Omental fat pad (tissue), 4 donors: ENCODE data around the gene KRTAP17-1. TPM values are rescaled to one million over a fixed set of nuclear protein-coding genes. Genes with fewer than 3 reads are reported as not detected.
"Not testable (repeated sequence)": the region's sequence is repeated elsewhere in the genome, so short reads cannot be mapped to it uniquely, and the experiment has no call there.

Experiments
- ATAC-seq: fragments of 150-250 bp; one replicate; pipeline ENCODE4 v1.9.1; 2016; ENCODE audit warnings: mild to moderate bottlenecking, moderate library complexity; ENCODE audit not compliant: low FRiP score
- DNase-seq: peaks from one replicate; pipeline ENCODE4 v3.0.0-alpha.2; 2019; ENCODE audit warnings: low spot score
- CTCF ChIP-seq, 3 donors: fragments of 450-650 bp; IDR thresholded peaks; one replicate each; pipeline ENCODE4 v1.5.1; 2016 to 2017; ENCODE audit warnings: antibody characterized with exemption in 3 of 3, mild to moderate bottlenecking in 3 of 3, moderate library complexity in 2 of 3
- small RNA-seq: library from RNA; depleted of rRNA; stranded (forward); fragments of <200 nt; gene quantifications from one replicate; pipeline ENCODE3, GENCODE V24; 2016
- total RNA-seq, 4 donors: library from RNA; depleted of rRNA; stranded (reverse); fragments of >200 nt; gene quantifications; one replicate each; pipeline ENCODE4 v1.1.0, GENCODE V29; 2016

The KRTAP17-1 gene
- total RNA-seq, 4 donors from 2014 or later = not detected

GRCh38 chr17:41284043-41284442 is 31.5 kb downstream of the KRTAP17-1 start:
- ATAC-seq (no peak), DNase-seq (no peak)
- no peak for TF ChIP-seq CTCF (IDR thresholded peaks at IDR 0.05)

- ATAC-seq = no peak
- no peak for TF ChIP-seq CTCF (IDR thresholded peaks at IDR 0.05)
- no peak for DNase-seq
Measured at GRCh38 chr17:41278176-41278955, 37.1 kb downstream of the KRTAP17-1 start.

GRCh38 chr17:41275648-41276190 is 39.8 kb downstream of the KRTAP17-1 start, which contains the start of gene KRTAP9-7:
KRTAP9-7 (plus strand) TSS chr17:41275698; CDS start chr17:41275698, 0 bp downstream.
- not testable (repeated sequence) for DNase-seq, ATAC-seq

GRCh38 chr17:41271858-41272257 is 43.7 kb downstream of the KRTAP17-1 start:
- TF ChIP-seq CTCF (IDR thresholded peaks at IDR 0.05) = no peak
- no peak for ATAC-seq
- no peak for DNase-seq

- not testable (repeated sequence) for ATAC-seq, DNase-seq
Measured at GRCh38 chr17:41271323-41271722, 44.2 kb downstream of the KRTAP17-1 start.

GRCh38 chr17:41267711-41268110 is 47.8 kb downstream of the KRTAP17-1 start:
- DNase-seq = no peak
- no peak for TF ChIP-seq CTCF (IDR thresholded peaks at IDR 0.05)
- ATAC-seq = no peak

GRCh38 chr17:41265078-41265477 is 50.4 kb downstream of the KRTAP17-1 start, which contains the start of gene KRTAP9-6:
KRTAP9-6 (plus strand) TSS chr17:41265378; CDS start chr17:41265378, 0 bp downstream.
- no peak for TF ChIP-seq CTCF (IDR thresholded peaks at IDR 0.05)
- DNase-seq = no peak
- no peak for ATAC-seq

Small RNA genes within 50 kb of the gene (small RNA-seq; reads per million reads assigned to genes)
- not detected for gene KRTAP9-10P

Other genes starting within 250 kb of the KRTAP17-1 start
- not detected for gene KRTAP2-4, start 249.8 kb downstream of the KRTAP17-1 start, total RNA-seq
- gene KRTAP4-7, start 231.6 kb downstream of the KRTAP17-1 start, total RNA-seq = not detected
- not detected for gene KRTAP4-8, start 217.6 kb downstream of the KRTAP17-1 start, total RNA-seq
- not detected for gene KRTAP4-16, start 213.5 kb downstream of the KRTAP17-1 start, total RNA-seq
- not detected for gene KRTAP4-9, start 210.3 kb downstream of the KRTAP17-1 start, total RNA-seq
- not detected for gene KRTAP4-11, start 197.3 kb downstream of the KRTAP17-1 start, total RNA-seq
- not detected for gene KRTAP4-12, start 191.5 kb downstream of the KRTAP17-1 start, total RNA-seq
- not detected for gene KRTAP4-6, start 175.2 kb downstream of the KRTAP17-1 start, total RNA-seq
- not detected for gene KRTAP4-5, start 165.9 kb downstream of the KRTAP17-1 start, total RNA-seq
- gene KRTAP4-4, start 155.0 kb downstream of the KRTAP17-1 start, total RNA-seq = not detected
- not detected for gene KRTAP4-3, start 147.5 kb downstream of the KRTAP17-1 start, total RNA-seq
- gene KRTAP4-2, start 137.5 kb downstream of the KRTAP17-1 start, total RNA-seq = not detected
- gene KRTAP4-1, start 130.8 kb downstream of the KRTAP17-1 start, total RNA-seq = not detected
- gene KRTAP9-1, start 125.8 kb downstream of the KRTAP17-1 start, total RNA-seq = not detected
- gene KRTAP9-2, start 89.1 kb downstream of the KRTAP17-1 start, total RNA-seq = not detected
- gene KRTAP9-3, start 83.3 kb downstream of the KRTAP17-1 start, total RNA-seq = not detected
- not detected for gene KRTAP9-8, start 77.7 kb downstream of the KRTAP17-1 start, total RNA-seq
- not detected for gene KRTAP9-4, start 66.0 kb downstream of the KRTAP17-1 start, total RNA-seq
- not detected for gene KRTAP9-9, start 60.3 kb downstream of the KRTAP17-1 start, total RNA-seq
- not detected for gene KRTAP9-6, start 50.3 kb downstream of the KRTAP17-1 start, total RNA-seq
- not detected for gene KRTAP9-7, start 40.0 kb downstream of the KRTAP17-1 start, total RNA-seq
- not detected for gene KRTAP29-1, start 12.9 kb downstream of the KRTAP17-1 start, total RNA-seq
- not detected for gene KRTAP16-1, start 6.4 kb downstream of the KRTAP17-1 start, total RNA-seq
- not detected for gene KRT33A, start 35.1 kb upstream of the KRTAP17-1 start, total RNA-seq
- gene KRT33B, start 54.1 kb upstream of the KRTAP17-1 start, total RNA-seq = not detected
- gene KRT34, start 66.6 kb upstream of the KRTAP17-1 start, total RNA-seq = not detected
- gene KRT31, start 81.9 kb upstream of the KRTAP17-1 start, total RNA-seq = not detected
- gene KRT37, start 108.9 kb upstream of the KRTAP17-1 start, total RNA-seq = not detected
- not detected for gene KRT38, start 125.3 kb upstream of the KRTAP17-1 start, total RNA-seq
- gene KRT32, start 151.7 kb upstream of the KRTAP17-1 start, total RNA-seq = not detected
- not detected for gene KRT35, start 165.4 kb upstream of the KRTAP17-1 start, total RNA-seq
- gene KRT36, start 174.2 kb upstream of the KRTAP17-1 start, total RNA-seq = not detected
- gene KRT13, start 189.9 kb upstream of the KRTAP17-1 start, total RNA-seq = under 1 TPM in 1 of 4 donors, not detected in 3; 0.65 TPM
- gene KRT15, start 203.2 kb upstream of the KRTAP17-1 start, total RNA-seq = 1 to 10 TPM in 2 of 4 donors, under 1 TPM in 1, not detected in 1; 0.31 to 2.5 (median 1.8) TPM
- 100 to 1,000 TPM in 2 of 4 donors, 10 to 100 TPM in 2; 22.1 to 838 (median 270) TPM for gene KRT19, start 212.6 kb upstream of the KRTAP17-1 start, total RNA-seq